ENCODE measurements around the gene KCNQ1.

KCNQ1 gene

GRCh38 chr11:2539371-2540222, 94.8 kb downstream of the KCNQ1 start:
- DNase-seq, result no peak

GRCh38 chr11:2540223-2540991, 95.6 kb downstream of the KCNQ1 start:
- no peak for DNase-seq

- no peak for DNase-seq
Observed at GRCh38 chr11:2540992-2541680, 96.3 kb downstream of the KCNQ1 start.

- DNase-seq, result no peak
Observed at GRCh38 chr11:2541881-2542361, 97.1 kb downstream of the KCNQ1 start.

GRCh38 chr11:2542406-2542805, 97.6 kb downstream of the KCNQ1 start:
- no peak for DNase-seq

GRCh38 chr11:2547806-2548205, 103.0 kb downstream of the KCNQ1 start:
- DNase-seq, result no peak

GRCh38 chr11:2548596-2548995, 103.8 kb downstream of the KCNQ1 start:
- DNase-seq, result no peak

- no peak for DNase-seq
Observed at GRCh38 chr11:2549080-2549479, 104.3 kb downstream of the KCNQ1 start.

- DNase-seq, result no peak
Observed at GRCh38 chr11:2549491-2549875, 104.7 kb downstream of the KCNQ1 start.

GRCh38 chr11:2549876-2550605, 105.2 kb downstream of the KCNQ1 start:
- no peak for DNase-seq

- no peak for DNase-seq
Observed at GRCh38 chr11:2550606-2550970, 105.8 kb downstream of the KCNQ1 start.

- no peak for DNase-seq
Observed at GRCh38 chr11:2551131-2551530, 106.3 kb downstream of the KCNQ1 start.

- no peak for DNase-seq
Observed at GRCh38 chr11:2552210-2552609, 107.4 kb downstream of the KCNQ1 start.

GRCh38 chr11:2553198-2553597, 108.4 kb downstream of the KCNQ1 start:
- DNase-seq, result no peak

GRCh38 chr11:2553886-2554285, 109.1 kb downstream of the KCNQ1 start:
- DNase-seq, result no peak

GRCh38 chr11:2554338-2555207, 109.8 kb downstream of the KCNQ1 start:
- DNase-seq, result no peak

GRCh38 chr11:2555336-2555735, 110.5 kb downstream of the KCNQ1 start:
- no peak for DNase-seq

GRCh38 chr11:2555891-2556290, 111.1 kb downstream of the KCNQ1 start:
- DNase-seq, result no peak

- no peak for DNase-seq
Observed at GRCh38 chr11:2557381-2557780, 112.6 kb downstream of the KCNQ1 start.

- DNase-seq, result no peak
Observed at GRCh38 chr11:2558397-2558796, 113.6 kb downstream of the KCNQ1 start.

GRCh38 chr11:2558861-2559526, 114.2 kb downstream of the KCNQ1 start:
- DNase-seq, result no peak
